NK-92 (cell line): ENCODE measurements around the gene SLC46A1.
A peak's percentile ranks its signal among the peaks of the same experiment; 100 is the strongest.

Experiments used
- DNase-seq: peaks from one replicate; lab custom pipeline; 2025; ENCODE audit not compliant: unreplicated experiment; lab: John Stamatoyannopoulos, UW

SLC46A1 gene

GRCh38 chr17:28363186-28363585 lies 42.8 kb downstream of the SLC46A1 start:
- DNase-seq: no peak

- no peak for DNase-seq
Measured at GRCh38 chr17:28357901-28358197, 48.2 kb downstream of the SLC46A1 start.

- peak; percentile 70 for DNase-seq
Measured at GRCh38 chr17:28357061-28357900, 48.7 kb downstream of the SLC46A1 start, which contains the start of gene POLDIP2. Gene POLDIP2 (minus strand): TSS chr17:28357527. CDS start chr17:28357448, 79 bp downstream.

- no peak for DNase-seq
Measured at GRCh38 chr17:28350271-28350670, 55.7 kb downstream of the SLC46A1 start.

GRCh38 chr17:28348979-28349378 lies 57.0 kb downstream of the SLC46A1 start:
- DNase-seq: no peak

GRCh38 chr17:28347261-28347891 lies 58.6 kb downstream of the SLC46A1 start:
- DNase-seq: no peak

GRCh38 chr17:28346746-28347246 lies 59.2 kb downstream of the SLC46A1 start:
- DNase-seq: no peak

- DNase-seq: no peak
Measured at GRCh38 chr17:28346199-28346580, 59.8 kb downstream of the SLC46A1 start.

GRCh38 chr17:28345419-28346198 lies 60.4 kb downstream of the SLC46A1 start:
- no peak for DNase-seq
